LNCaP clone FGC (cell line): ENCODE data around the gene ANKS1A.

Experiments
- DNase-seq: peaks from one replicate; pipeline ENCODE4 v3.0.0-alpha.2; 2011; ENCODE audit warnings: low read depth
- H3K4me3 ChIP-seq: 2 replicates; pipeline ENCODE4 v1.5.1; 2011; ENCODE audit warnings: mild to moderate bottlenecking, low read depth, low read length, control low read depth
- CTCF ChIP-seq: IDR thresholded peaks from 2 replicates; pipeline ENCODE4 v1.5.1; 2012; ENCODE audit warnings: mild to moderate bottlenecking; ENCODE audit not compliant: control insufficient read depth, insufficient read depth; ENCODE audit errors: extremely low read depth

Gene ANKS1A

GRCh38 chr6:34900321-34901031 is 11.4 kb downstream of the ANKS1A start:
- no peak for TF ChIP-seq CTCF
- no peak overlapping the region for H3K4me3 ChIP-seq
- no peak for DNase-seq

- TF ChIP-seq CTCF: no peak
- H3K4me3 ChIP-seq: no peak overlapping the region
- no peak for DNase-seq
These were observed 12.9 kb downstream of the ANKS1A start for GRCh38 chr6:34901930-34902329.

GRCh38 chr6:34904990-34905613 is 16.0 kb downstream of the ANKS1A start:
- no peak for DNase-seq
- TF ChIP-seq CTCF: no peak
- H3K4me3 ChIP-seq: no peak overlapping the region

DNA sequence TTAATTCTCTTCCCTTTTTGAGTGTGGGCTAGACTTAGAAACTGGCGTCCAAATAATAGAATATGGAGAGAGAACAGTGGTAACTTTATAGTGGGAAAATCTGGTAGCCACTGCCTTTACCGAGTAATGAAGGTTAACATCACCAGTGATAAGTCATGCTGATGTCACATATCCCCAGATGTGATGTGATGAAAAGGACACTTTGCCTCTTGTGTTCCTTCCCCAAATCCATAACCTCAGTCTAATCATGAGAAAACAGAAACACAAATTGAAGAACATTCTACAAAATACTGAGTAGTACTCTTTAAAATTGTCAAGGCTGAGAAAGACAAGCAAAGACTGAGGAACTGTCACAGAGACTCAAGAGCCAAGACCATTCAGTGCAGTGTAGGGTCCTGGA is 17.8 kb downstream of the ANKS1A start:
- H3K4me3 ChIP-seq: no peak overlapping the region
- TF ChIP-seq CTCF: no peak
- DNase-seq: no peak

DNA sequence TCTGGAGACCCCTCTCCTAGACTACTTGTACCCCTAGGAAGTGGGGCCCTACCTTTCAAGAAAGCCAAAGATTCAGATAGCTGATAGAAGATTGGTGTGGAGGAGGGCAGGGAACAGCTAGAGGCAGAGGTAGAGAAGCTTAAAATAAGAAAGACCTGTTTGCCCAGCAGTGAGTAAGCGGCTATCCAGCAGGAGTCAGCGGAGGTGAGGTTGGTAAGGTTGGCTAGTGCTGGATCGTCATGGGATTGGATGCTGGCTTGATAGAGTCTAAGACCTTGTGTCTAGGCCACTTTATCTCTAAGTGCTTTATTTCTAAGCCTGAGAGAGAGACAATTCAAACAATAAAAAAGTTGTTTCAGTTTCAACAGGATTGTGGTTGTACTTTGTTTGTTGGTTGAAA is 19.1 kb downstream of the ANKS1A start:
- DNase-seq: no peak
- no peak overlapping the region for H3K4me3 ChIP-seq
- no peak for TF ChIP-seq CTCF

DNA sequence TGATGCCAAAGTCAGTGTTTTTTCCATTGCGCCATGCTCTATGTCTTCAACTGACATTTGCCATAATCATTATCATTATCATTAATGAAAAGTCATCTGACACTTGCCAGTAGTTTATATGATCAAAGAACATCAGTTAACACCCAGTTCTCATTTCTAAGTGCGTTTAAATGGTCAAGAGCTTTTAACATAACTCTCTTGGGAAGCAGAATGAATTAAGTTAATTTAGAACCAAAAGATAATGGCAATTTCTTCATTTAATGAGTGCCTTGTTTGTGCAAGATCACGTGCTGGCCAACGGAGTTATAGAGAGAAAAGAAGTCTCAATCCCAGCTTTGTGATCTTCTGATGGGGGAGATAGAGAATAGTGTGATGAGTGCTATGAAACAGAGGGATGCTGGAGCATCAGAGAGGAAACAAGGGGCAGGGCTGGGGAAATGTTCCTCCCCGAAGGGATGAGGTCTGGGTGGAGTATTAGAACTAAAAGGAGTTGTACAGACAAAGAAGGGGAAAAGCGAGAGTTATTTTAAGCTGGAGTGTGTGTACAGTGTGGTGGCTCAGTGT is 20.3 kb downstream of the ANKS1A start:
- DNase-seq: no peak
- no peak overlapping the region for H3K4me3 ChIP-seq
- no peak for TF ChIP-seq CTCF
